Stimulated activated CD4-positive, alpha-beta T cell treated with anti-CD3 and anti-CD28 coated beads, Interleukin-2, amount 100 ng/mL, for 4 hours (primary cell): ENCODE data around the gene MT1H.
"Not testable (repeated sequence)": the region's sequence is repeated elsewhere in the genome, so short reads cannot be mapped to it uniquely, and the experiment has no call there.

Experiments
- DNase-seq: peaks from one replicate; pipeline ENCODE4 v3.0.0-alpha.2; 2020; ENCODE audit warnings: low read depth

Gene MT1H

DNA sequence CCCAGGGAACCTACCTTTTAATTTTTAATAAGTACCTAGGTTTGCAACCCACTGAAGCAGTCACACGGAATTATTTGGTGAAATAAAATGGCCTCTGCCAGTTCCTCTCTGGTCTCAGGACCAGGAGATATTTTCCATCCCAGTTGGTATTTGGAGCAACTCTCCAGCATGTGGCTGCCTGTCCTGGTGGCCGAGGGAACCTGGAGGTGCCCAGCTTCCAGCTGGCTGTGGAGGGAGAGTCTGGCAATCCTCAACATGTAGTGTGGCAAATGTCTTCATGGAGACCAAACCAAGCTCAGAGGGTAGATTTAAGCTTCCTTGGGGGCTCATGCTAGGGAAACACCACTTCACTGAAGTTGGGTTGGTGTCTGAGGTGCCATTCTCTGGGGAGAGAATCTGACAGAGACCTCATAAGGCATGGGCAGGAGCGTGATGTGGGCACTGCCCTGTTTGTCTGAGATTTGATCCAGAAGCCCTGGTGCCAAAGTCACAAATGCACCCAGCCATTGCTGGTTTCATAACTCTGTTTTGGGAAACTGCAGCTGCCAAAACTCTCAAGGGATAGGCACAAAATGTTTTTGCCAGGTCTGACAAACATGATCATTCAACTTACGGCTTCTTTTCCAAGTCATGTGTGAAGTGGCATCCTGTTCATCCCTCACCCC is 15.4 kb downstream of the MT1H start:
- no peak for DNase-seq

DNA sequence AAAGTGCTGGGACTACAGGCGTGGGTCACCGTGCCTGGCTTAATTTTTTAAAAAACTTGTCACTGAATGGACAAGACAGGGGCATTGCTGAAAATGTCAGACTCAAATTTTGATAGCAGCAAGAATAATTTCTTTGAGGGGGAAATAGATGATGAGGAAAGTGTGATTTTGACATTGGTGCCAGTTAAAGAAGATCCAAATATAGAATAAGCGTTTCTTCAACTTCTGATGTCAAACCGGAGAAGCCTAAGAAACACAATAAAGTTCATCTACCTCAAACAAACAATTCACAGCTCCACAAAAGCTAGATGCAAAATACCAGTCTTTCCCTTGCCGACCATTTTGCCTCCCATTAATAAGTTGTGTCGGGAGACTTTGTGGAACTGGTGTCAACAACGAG is 17.1 kb downstream of the MT1H start:
- DNase-seq = no peak

DNA sequence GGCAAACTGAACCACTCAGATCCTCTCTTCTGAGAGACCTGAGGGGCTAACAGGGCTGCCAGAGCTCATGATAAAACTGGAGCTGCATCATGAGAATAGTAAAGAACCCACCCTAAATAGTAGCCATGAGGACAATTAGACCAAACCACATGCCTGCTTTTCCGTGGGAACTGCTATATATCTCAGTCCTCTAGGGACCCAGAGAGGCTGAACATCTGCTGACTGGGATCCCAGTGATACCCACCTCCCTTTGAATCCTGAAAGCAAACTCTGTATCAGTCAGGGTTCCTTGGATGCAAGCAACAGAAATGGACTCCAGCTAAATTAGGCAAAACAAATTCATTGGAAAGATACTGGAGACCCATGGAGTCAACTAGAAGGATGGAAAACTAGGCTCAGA is 19.1 kb downstream of the MT1H start:
- no peak for DNase-seq

DNA sequence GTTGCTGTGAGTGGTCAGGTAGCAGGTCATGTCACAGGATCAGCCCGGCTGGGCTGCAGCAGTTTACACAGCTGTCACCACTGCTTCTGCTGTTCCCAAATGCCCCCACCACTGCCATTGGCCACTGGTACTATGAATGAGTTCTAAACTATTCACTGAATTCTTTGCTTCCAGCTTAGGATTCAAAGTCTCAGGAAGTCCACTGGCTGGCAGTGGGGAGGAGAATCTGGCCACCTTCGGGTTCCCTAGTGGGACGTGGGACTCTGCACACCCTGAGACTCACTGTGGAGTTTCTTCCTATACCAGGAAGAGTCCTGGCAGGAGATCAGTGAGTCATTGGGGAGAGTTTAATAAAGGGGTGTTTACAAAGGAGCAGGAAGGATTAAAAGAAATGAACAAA is 19.6 kb downstream of the MT1H start:
- DNase-seq = no peak

DNA sequence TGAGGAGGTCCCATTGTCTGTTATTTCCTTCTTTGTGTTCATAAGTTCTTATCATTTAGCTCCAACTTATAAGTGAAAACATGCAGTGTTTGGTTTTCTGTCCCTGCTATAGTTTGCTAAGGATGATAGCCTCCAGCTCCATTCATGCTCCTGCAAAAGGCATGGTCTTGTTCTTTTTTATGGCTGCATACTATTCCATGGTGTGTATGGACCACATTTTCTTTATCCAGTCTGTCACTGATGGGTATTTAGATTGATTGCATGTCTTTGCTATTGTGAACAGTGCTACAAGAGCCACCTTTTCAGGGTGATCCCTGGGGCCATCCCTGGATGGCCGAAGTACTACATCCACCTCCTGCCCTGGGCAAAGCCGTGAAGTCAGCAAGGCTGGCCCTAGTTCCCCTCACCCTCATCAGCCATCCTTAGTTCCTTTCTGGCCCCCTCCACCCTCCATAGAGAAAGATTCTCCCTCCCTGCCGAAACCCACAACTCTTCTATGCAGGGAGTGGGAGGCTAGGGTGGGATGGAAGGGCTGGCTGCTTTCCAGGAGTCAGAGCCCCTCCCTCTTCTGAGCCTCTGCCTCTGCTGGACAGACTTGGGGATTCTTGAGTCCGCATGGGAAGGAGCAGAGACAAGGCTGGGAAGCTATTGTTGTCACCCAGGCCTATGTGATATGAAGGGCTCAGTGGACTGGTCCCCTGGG is 21.0 kb downstream of the MT1H start:
- DNase-seq = no peak

DNA sequence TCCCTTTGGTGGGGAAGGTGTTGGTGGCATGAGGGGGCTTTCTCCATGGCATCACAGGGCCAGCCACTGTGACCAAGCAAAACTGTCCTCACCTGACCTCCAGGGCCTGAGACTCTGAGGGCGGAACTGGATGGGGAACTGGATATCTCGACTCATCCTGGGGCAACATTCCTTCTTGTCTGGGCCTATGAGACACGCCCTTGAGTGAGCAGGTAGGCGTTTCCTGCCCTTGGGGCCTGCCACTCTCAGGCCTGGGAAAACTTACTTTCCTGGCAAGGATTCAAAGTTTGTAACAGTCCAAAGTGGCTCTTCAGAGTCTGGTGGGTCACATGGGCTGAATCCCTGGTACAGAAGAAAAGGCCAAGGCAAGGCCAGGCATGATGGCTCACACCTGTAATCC is 22.3 kb downstream of the MT1H start:
- DNase-seq = no peak

DNA sequence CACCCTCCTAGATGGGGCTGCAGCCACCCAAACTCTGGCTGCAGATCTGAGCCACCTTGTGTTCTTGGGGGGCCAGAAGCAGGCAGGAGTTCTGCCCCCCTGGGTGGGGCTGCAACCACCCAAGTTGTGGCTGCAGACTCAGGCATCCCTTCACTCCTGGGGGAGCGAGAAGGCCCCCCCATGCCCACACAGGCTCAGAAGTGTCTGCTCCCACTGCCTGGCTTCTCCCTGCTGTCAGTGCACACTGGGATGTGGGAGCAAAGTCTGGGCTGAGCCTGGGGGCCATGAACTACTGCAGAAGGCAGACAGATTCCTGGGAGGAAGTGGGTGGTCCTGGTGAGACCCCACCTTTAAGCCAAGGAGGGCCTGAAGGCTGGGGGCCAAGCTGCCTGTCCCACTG is 25.6 kb downstream of the MT1H start:
- no peak for DNase-seq

DNA sequence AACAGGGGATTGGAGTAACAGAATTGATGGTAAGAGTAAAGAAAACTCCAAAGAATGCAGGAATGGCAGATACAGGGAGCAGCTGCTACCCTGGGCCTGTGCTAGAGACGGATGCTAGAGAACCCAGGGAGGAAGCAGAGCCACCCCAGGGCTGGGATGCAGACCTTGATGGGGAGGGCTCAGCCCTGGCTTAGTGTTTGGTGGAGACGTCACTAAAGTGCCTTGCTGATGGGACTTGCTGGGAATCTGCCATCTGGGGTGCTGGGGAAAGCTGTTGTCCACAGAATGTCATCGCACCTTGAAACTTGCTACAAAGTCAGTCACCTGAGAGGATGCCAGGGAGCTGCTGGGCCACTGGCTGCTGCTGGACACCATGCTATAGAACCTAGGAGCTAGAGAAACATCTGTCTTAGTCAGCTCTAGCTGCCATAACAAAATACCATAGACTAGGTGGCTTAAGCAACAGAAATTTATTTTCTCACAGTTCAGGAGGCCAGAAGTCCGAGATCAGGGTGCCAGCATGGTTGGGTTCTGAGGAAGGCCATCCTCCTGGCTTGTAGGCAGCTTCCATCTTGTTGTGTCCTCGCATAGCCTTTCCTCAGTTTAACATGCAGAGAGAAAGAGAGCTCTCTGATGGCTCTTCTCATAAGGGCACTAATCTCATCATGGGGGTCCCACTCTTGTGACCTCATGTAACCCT is 28.0 kb downstream of the MT1H start:
- DNase-seq = no peak

DNA sequence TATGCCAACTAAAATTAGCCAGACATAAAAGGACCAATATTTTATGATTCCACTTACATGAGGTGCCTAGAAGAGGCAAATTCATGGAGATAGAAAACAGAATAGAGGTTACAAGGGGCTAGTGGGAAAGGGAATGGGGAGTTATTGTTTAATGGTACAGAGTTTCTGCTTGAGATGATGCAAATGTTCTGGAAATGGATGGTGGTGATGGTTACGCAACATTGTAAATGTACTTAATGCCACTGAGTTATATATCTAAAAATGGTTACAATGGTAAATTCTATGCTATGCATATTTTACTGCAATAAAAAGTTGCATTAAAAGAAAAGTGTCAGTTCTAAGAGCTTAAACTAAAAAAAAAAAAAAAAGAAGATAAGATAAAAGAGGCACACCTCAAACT is 30.6 kb downstream of the MT1H start:
- no peak for DNase-seq

DNA sequence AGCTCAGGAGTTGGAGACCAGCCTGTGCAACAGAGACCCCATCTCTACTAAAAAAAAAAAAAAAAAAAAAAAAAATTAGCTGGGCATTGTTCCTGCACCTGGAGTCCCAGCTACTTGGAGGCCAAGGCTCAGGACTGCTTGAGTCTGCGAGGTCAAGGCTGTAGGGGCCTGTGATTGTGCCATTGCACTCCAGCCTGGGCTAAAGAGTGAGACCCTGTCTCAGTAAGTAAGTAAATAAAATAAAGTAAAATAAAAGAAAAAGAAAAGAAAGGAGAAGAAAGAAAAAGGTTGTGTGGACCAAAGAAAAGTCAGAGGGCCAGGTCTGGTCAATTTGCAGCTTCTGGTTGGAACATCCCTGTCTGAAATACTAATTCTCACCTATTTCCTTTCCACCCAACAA is 31.0 kb downstream of the MT1H start:
- DNase-seq = no peak

DNA sequence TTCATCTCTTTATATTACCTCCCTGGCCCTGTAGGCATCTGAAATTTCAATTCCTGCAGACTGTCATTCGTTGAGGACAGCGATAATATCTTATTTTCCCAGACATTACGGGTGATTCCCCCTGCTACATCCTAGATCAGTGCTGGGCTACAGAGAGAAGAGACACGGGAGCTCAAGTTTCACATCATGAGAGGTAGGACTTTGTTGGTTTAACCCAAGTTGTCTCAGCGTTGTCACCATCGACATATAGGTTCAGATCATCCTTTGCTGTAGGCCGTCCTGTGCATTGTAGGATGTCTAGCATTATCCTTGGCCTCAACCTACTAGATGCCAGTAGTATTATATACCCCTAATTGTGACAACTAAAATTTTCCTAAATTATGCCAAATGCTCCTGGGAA is 31.9 kb downstream of the MT1H start:
- no peak for DNase-seq

DNA sequence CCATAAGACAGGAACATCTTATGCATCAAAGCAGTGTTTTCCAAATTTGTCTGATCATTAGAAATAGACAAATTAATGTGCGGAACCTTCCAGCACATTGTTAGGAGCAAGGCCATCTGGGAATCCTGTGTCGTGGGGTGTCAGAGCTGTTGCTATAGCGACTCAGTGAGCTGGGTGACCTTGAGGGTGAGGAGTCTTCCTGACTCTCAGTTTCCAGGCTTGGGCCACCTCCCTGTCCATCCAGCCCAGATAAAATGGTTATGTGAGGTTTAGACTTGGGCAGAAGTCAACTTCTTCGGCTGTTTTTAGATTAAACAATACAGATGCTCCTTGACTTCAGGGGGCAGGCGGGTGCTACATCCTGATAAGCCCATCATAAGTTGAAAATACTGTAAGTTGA is 33.2 kb downstream of the MT1H start:
- no peak for DNase-seq

DNA sequence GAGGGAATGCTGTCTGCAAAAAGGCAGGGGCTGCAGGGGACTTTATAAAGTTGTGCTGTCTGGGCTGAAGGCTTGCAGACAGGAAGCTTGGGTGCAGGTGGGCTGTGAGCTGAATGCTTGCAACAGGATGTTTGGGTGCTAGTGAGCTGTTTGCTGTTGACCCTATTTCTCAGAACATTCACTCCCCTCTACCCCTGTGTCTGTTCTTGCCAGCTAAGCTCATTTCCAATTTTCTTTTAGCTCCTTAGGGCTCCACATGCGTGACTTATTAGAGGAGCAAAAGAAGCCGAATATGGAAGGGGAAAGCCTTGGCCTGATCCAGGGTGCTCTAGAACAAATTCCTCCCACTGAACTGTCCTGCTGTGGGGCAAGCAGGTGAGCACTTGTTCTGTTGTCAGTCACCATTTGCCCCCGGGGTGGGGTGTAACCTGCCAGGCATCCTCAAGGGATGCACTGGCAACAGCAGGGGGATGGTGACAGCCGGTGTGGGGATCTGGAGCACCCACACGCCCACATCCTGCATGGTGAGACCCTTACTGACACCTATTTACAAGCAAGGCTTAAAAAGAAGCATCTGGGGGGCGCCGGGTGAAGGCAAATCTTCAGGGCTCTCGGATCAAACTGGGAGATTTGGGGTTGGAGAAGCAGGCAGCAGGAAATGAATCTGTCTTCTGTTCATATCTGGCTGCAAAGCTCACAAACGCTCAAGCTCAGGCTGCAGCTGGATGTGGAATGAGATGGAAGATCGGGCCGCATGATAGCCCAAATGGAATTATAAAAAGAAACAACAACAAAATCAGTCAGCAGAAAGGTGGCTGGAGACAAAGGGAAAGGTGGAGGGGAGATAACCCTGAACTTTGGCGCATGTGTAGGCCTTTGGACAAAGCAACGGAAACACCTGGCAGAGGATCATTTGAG is 39.2 kb downstream of the MT1H start:
- no peak for DNase-seq

DNA sequence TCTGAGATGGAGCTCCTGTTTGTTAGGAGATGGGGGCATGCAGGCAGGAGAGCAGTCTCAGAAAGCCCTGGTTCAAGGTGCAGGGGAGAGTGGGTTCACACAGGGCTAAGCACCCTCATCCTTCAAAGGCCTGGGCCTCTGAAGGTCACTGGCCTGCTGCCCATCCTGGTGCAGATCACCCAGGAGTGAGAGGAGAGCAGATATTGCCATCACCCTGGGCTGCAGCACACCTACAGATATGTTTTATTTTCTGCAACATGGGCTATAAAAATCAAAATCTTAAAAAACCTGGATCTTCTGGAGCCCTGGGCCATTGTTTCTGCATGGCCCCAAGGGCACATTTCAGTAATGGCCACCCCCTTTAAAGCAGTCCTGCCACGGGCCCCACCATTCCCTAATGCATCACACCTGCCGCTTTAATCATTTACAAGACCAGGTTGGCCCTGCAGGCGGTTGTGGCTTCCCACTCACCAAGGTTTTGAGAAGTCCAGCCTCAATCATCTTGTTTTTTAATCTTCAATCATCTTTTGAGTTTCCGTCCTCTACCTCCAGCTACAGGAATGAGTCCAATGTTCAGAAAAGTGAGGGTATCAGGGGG is 39.9 kb downstream of the MT1H start:
- no peak for DNase-seq

DNA sequence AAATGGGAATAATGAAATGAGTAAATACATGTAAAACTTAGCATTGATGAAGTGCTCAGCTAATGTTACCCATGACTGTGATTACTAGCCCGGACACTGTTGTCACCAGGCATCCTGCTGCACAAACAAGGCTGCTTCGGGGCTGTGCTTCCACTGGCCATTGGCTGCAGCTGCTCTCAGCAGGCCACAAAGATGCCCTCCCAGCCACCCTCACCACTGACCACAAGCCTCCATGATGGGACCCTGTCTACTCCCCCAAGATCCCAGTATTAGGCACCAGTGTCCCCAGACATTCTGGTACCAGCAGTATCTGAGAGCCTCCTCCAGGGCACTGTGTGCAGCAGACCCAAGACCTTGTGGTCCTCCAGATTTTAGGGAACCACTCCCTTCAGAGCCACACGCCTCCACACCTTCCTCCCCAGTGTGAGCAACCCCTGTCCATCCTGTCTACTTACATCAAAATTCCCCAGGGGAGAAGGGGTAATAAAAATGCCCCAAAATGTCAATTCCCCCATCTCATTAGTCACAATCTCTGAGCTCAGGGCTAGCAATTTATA is 40.6 kb downstream of the MT1H start:
- DNase-seq = no peak

DNA sequence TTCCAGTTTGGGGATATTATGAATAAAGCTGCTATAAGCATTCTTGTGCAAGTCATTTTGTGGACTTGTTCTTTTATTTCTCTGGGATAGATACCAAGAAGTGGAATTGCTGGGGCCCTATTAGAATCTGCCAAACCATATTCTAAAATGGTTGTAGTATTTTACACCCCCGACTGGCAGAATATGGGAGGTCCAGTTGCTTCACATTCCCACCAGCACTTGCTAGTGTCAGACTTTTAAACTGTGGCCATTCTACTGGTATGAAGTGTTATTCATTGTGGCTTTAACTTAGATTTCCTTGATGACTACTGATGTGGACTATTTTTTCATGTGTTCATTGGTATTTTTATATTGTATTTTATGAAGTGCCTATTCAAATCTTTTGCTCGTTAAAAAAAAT is 42.2 kb downstream of the MT1H start:
- DNase-seq = no peak

DNA sequence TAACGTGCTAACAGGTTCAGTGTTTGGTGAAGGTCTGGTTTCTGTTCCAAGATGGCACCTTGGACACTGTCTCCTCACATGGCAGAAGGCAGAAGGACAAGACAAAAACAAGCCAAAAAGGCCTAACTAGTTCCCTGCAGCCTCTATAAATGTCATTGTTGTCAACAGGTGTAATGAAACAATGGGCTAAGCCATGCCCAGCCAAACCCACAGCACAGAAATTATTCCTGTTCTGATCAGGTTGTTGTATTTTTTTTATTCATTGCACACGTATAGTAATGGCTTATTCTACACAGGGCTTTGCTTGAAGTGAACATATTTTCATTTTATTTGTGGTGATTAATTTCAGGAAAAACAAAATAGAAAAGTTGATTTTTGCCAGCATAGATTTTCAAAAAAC is 44.2 kb downstream of the MT1H start:
- DNase-seq = no peak

DNA sequence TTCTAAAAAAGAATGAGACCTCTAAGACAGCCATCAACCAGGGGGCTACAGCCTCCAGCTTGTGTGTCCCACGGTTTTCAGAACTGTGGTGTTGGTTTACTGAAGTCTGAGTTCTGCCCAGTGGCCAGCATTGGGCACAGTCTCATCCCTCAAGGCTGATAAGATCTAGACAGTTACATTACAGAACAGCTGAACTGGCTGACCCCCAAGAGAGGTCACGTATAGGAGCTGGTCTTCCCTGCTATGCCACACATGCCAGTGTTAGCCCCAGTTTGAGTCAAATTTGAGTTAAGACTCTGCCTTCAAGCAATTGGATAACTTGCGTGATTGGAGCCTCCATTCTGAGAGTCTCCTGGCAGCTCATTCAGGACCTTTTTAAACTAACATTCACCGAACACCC is 45.5 kb downstream of the MT1H start:
- DNase-seq = no peak

DNA sequence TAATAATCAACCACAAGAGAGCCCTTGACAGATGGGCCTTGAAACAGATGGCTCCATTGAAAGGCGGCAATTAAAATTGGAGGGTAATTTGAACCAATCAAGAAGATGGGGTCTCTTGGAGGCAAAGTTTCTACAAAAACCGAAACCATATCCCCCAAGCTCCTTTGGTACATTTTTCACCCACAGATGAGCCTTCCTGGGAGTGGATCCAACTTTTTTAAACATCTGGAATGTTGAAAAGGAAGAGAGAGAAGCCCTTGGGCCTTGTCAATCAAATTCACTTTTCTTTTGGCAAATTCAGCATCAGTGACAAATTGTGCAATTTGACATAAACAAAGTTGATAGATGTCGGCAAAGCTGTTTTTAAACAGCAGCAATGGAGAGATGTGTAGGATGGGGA is 47.1 kb downstream of the MT1H start:
- no peak for DNase-seq

DNA sequence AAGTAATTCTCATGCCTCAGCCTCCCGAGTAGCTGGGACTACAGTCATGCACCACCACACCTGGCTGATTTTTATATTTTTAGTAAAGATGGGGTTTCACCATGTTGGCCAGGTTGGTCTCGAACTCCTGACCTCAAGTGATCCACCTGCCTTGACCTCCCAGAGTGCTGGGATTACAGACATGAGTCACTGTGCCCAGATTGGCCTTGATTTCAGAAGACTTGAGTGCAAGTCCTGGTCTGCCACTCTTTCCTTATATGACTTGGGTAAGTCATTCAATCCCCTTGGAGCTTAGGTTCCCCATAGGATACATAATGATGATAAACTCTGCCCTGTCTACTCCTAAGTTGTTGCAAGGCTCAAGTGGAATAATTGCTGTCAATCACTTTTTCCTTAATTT is 47.9 kb downstream of the MT1H start:
- not testable (repeated sequence) for DNase-seq
